Activated effector memory CD4-positive, alpha-beta T cell treated with anti-CD3 and anti-CD28 coated beads, Interleukin-2, amount 50 U/mL, for 16 hours (primary cell): ENCODE data around the gene F2RL1.
"Not testable (repeated sequence)": the region's sequence is repeated elsewhere in the genome, so short reads cannot be mapped to it uniquely, and the experiment has no call there.

Source experiments
- DNase-seq: peaks from one replicate; pipeline ENCODE4 v3.0.0-alpha.2; 2020

Gene F2RL1

GRCh38 chr5:76852772-76853171 lies 33.9 kb downstream of the F2RL1 start:
- no peak for DNase-seq

DNA sequence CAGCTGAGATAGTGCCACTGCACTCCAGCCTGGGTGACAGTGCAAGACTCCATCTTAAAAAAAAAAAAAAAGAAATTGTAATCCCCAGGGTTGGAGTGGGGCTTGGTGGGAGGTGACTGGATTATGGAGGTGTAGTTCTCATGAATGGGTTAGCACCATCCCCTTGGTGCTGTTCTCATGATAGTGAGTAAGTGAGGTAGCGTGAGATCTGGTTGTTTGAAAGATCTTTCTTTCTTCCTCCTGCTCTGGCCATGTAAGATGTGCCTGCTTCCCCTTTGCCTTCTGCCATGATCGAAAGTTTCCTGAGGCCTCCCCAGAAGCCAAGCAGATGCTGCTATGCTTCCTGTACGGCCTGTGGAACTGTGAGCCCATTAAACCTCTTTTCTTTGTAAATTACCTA lies 34.9 kb downstream of the F2RL1 start:
- not testable (repeated sequence) for DNase-seq

- DNase-seq = no peak
Observed at GRCh38 chr5:76854644-76855043, 35.8 kb downstream of the F2RL1 start.

GRCh38 chr5:76855501-76855900 lies 36.7 kb downstream of the F2RL1 start:
- DNase-seq = not testable (repeated sequence)

DNA sequence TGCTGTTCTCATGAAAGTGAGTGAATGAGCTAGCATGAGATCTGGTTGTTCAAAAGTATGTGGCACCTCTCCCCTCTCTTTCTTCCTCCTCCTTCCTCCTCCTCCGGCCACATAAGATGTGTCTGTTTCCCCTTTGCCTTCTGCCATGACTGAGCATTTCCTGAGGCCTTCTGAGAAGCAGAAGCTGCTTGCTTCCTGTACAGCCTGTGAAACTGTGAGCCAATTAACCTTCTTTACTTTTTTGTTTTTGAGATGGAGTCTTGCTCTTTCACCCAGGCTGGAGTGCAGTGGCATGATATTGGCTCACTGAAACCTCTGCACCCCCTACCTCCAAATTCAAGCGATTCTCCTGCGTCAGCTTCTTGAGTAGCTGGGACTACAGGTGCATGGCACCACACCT lies 37.1 kb downstream of the F2RL1 start:
- DNase-seq = peak; percentile 65

GRCh38 chr5:76856800-76857199 lies 38.0 kb downstream of the F2RL1 start:
- DNase-seq = not testable (repeated sequence)

- no peak for DNase-seq
Observed at GRCh38 chr5:76859591-76860247, 40.9 kb downstream of the F2RL1 start.

- DNase-seq = peak; percentile 19
Observed at GRCh38 chr5:76861612-76862011, 42.8 kb downstream of the F2RL1 start.

GRCh38 chr5:76863001-76863400 lies 44.2 kb downstream of the F2RL1 start:
- DNase-seq = no peak

GRCh38 chr5:76866503-76866902 lies 47.7 kb downstream of the F2RL1 start:
- no peak for DNase-seq

- no peak for DNase-seq
Observed at GRCh38 chr5:76867038-76867437, 48.2 kb downstream of the F2RL1 start.

- DNase-seq = peak; percentile 82
Observed at GRCh38 chr5:76867827-76868693, 49.2 kb downstream of the F2RL1 start.

DNA sequence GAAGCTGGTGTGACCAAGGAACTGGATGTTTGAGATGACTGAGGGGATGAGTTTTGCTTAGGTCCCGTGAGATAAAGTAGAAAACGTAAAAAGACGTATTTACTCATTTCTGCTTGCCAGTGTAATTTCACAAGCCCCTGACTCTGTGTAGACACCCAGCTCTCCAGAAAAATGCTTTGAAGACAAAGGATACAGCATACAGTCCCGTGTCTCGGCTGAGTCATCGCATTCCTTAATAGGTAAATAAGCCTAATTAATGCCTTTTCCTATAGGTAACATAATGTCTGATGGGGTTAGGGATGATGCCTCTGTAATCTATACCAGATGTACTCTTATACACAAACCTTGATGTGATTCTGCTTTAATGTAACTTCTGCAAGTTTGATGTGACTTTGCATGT lies 51.2 kb downstream of the F2RL1 start:
- DNase-seq = no peak

DNA sequence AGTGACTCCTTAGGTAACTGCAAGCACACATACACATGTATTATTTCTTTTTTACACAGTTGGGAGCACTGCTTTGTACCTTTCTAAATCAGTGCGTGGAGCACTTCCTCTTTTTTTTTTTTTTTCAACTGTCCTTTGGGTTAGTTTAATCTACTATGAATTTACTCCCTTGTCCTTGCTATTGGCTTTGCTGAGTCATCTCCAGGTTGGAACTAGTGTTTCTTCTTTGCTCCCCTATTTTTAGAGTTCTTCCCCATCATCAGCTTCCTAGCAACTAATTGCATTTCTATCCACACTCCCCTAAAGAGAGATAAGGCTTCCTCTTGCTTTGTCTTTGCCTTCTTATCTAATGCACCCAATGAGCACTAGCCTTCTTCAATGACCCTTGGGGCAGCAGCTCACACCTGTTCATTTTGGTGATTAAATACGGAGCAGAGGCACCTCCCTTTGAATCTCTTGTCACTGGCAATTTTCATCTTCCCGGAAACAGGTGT lies 55.3 kb downstream of the F2RL1 start:
- no peak for DNase-seq
